Measurements from ENCODE around the gene CTSK. TPM values are rescaled to one million over a fixed set of nuclear protein-coding genes. Genes with fewer than 3 reads are reported as not detected.

Gene CTSK
- total RNA-seq, 4 donors from 2014 or later, result 3.0 to 71.7 (median 38.5) TPM

GRCh38 chr1:150760013-150760412, 48.0 kb downstream of the CTSK start:
- peaks cover 0 to 17% (median 0%) of the 10 kb centered on the region in 3 donors for H3K36me3 ChIP-seq

GRCh38 chr1:150753416-150753815, 54.6 kb downstream of the CTSK start:
- peaks cover 0 to 57% (median 0%) of the 10 kb centered on the region in 3 donors for H3K36me3 ChIP-seq

More at GRCh38 chr1:150760013-150760412, 48.0 kb downstream of the CTSK start:
- intact Hi-C loops (cut with DNase I), result no loop called here
- H3K4me3 ChIP-seq, result no peak overlapping the region
- no peaks in the 10 kb centered on the region for H3K27me3 ChIP-seq
- H3K27ac ChIP-seq, result no peak overlapping the region
- 64 to 65% methylated on average over 3 of the region's 3 CpGs for WGBS, 2 donors
- TF ChIP-seq POLR2A (IDR thresholded peaks at IDR 0.05), result no peak
- TF ChIP-seq CTCF (IDR thresholded peaks at IDR 0.05), result no peak
- DNase-seq, result no peak
- H3K4me1 ChIP-seq, result peaks cover 0 to 28% (median 5%) of the 10 kb centered on the region in 3 donors
- H3K9me3 ChIP-seq, result no peaks in the 10 kb centered on the region

GRCh38 chr1:150751443-150751842, 56.6 kb downstream of the CTSK start:
- TF ChIP-seq POLR2A (IDR thresholded peaks at IDR 0.05) (no peak), CTCF (IDR thresholded peaks at IDR 0.05) (no peak)
- Histone ChIP-seq H3K27me3 (no peaks in the 10 kb centered on the region), H3K27ac (no peak overlapping the region), H3K4me3 (no peak overlapping the region), H3K9me3 (no peaks in the 10 kb centered on the region), H3K4me1 (peaks cover 0 to 16% (median 0%) of the 10 kb centered on the region in 3 donors), H3K36me3 (peaks cover 0 to 64% (median 5%) of the 10 kb centered on the region in 3 donors)
- no peak for DNase-seq
- intact Hi-C loops (cut with DNase I), result no loop called here
- WGBS, 2 donors, result 89 to 90% methylated on average over 6 of the region's 6 CpGs

More at GRCh38 chr1:150753416-150753815, 54.6 kb downstream of the CTSK start:
- no peak for TF ChIP-seq CTCF (IDR thresholded peaks at IDR 0.05)
- no peak for TF ChIP-seq POLR2A (IDR thresholded peaks at IDR 0.05)
- Histone ChIP-seq H3K27ac (no peak overlapping the region), H3K4me3 (no peak overlapping the region), H3K27me3 (no peaks in the 10 kb centered on the region), H3K4me1 (peaks cover 0 to 28% (median 0%) of the 10 kb centered on the region in 3 donors), H3K9me3 (no peaks in the 10 kb centered on the region)
- 91 to 97% methylated on average over 1 to 2 of the region's 2 CpGs for WGBS, 2 donors
- DNase-seq, result no peak
- intact Hi-C loops (cut with DNase I), result no loop called here

- no peaks in the 10 kb centered on the region for H3K9me3 ChIP-seq
- H3K36me3 ChIP-seq, result peaks cover 0 to 64% (median 5%) of the 10 kb centered on the region in 3 donors
- intact Hi-C loops (cut with DNase I), result no loop called here
- WGBS, 2 donors, result 64 to 69% methylated on average over 7 to 8 of the region's 8 CpGs
- peaks cover 0 to 16% (median 0%) of the 10 kb centered on the region in 3 donors for H3K4me1 ChIP-seq
- TF ChIP-seq POLR2A (IDR thresholded peaks at IDR 0.05), result no peak
- TF ChIP-seq CTCF (IDR thresholded peaks at IDR 0.05), result no peak
- no peak overlapping the region for H3K4me3 ChIP-seq
- no peaks in the 10 kb centered on the region for H3K27me3 ChIP-seq
- H3K27ac ChIP-seq, result peak overlapping the region; percentile 58 to 79 (median 62)
- DNase-seq, result no peak
Measured at GRCh38 chr1:150749720-150750311, 58.2 kb downstream of the CTSK start.

- TF ChIP-seq POLR2A (IDR thresholded peaks at IDR 0.05) (no peak), CTCF (IDR thresholded peaks at IDR 0.05) (no peak)
- 56 to 58% methylated on average over 6 to 11 of the region's 12 CpGs for WGBS, 2 donors
- Histone ChIP-seq H3K27ac (peak overlapping the region; percentile 58 to 79 (median 63)), H3K4me3 (no peak overlapping the region), H3K4me1 (peaks cover 0 to 16% (median 0%) of the 10 kb centered on the region in 3 donors), H3K27me3 (no peaks in the 10 kb centered on the region), H3K9me3 (no peaks in the 10 kb centered on the region), H3K36me3 (peaks cover 0 to 61% (median 5%) of the 10 kb centered on the region in 3 donors)
- intact Hi-C loops (cut with DNase I), result no loop called here
- no peak for DNase-seq
Measured at GRCh38 chr1:150748878-150749719, 59.0 kb downstream of the CTSK start.

Data from esophagus squamous epithelium (tissue), 5 donors.